SKM-1 treated with dmso at 0.1 percent for 144 hours (cell line): ENCODE measurements around the gene GALC.

Experiments used
- DNase-seq: peaks from one replicate; lab custom pipeline; 2025; ENCODE audit not compliant: unreplicated experiment; lab: John Stamatoyannopoulos, UW

Gene GALC

GRCh38 chr14:87888136-87888999 is 104.6 kb downstream of the GALC start:
- no peak for DNase-seq

GRCh38 chr14:87883750-87884149 is 109.2 kb downstream of the GALC start:
- DNase-seq = no peak
